CD14-positive monocyte (primary cell): Measurements from ENCODE around the gene KRTAP10-1. TPM values are rescaled to one million over a fixed set of nuclear protein-coding genes. Genes with fewer than 3 reads are reported as not detected.

ENCODE experiments used
- DNase-seq, 3 donors: peaks; one replicate each; pipeline ENCODE4 v3.0.0-alpha.2; 2011 to 2022
- H2AFZ ChIP-seq: 2 replicates; pipeline ENCODE4 v1.6.0; 2012; ENCODE audit warnings: mild to moderate bottlenecking, low read depth, low read length, inconsistent platforms; ENCODE audit not compliant: insufficient read depth, poor library complexity, severe bottlenecking
- H3K27ac ChIP-seq, 2 donors: 1 replicate in 1 of 2; 2 replicates in 1 of 2; pipeline ENCODE4 v1.5.1; 2012 to 2013; ENCODE audit warnings: low read length in 2 of 2, control low read depth in 1 of 2, inconsistent platforms in 1 of 2, low read depth in 1 of 2, mild to moderate bottlenecking in 1 of 2
- H3K27me3 ChIP-seq, 2 donors: one replicate each; pipeline versions ENCODE4 v1.6.0 to v1.6.1; 2011 to 2013; ENCODE audit warnings: low read length in 2 of 2; ENCODE audit not compliant: control insufficient read depth in 2 of 2, insufficient read depth in 2 of 2
- H3K36me3 ChIP-seq, 2 donors: replicated peaks in 1 of 2; 1 replicate in 1 of 2; 2 replicates in 1 of 2; pipeline versions ENCODE4 v1.5.1 to v1.6.1; 2012 to 2013; ENCODE audit warnings: low read length in 2 of 2, control low read depth in 1 of 2, inconsistent platforms in 1 of 2, mild to moderate bottlenecking in 1 of 2; ENCODE audit not compliant: insufficient read depth in 2 of 2, control insufficient read depth in 1 of 2
- H3K4me1 ChIP-seq, 2 donors: 1 replicate in 1 of 2; 2 replicates in 1 of 2; pipeline versions ENCODE4 v1.5.1 to v1.6.1; 2012 to 2013; ENCODE audit warnings: low read length in 2 of 2, control low read depth in 1 of 2, inconsistent platforms in 1 of 2, mild to moderate bottlenecking in 1 of 2, moderate library complexity in 1 of 2; ENCODE audit not compliant: insufficient read depth in 2 of 2, control insufficient read depth in 1 of 2
- H3K4me2 ChIP-seq: replicated peaks from 2 replicates; pipeline ENCODE3; 2012; ENCODE audit warnings: low read length, moderate library complexity, mild to moderate bottlenecking; ENCODE audit not compliant: poor library complexity, severe bottlenecking; ENCODE audit errors: extremely low read depth
- H3K4me3 ChIP-seq, 3 experiments: fragments of 200-600 bp in 1 of 3; sonication (generic) in 1 of 3; replicated peaks in 1 of 3; 1 replicate in 2 of 3; 2 replicates in 1 of 3; pipeline ENCODE4 v1.5.1; 2011 to 2013; ENCODE audit warnings: low read length in 3 of 3, mild to moderate bottlenecking in 3 of 3, control low read depth in 2 of 3, low read depth in 2 of 3, inconsistent platforms in 1 of 3, moderate library complexity in 1 of 3
- H3K79me2 ChIP-seq: 2 replicates; pipeline ENCODE4 v1.6.0; 2012; ENCODE audit warnings: mild to moderate bottlenecking, control low read depth, inconsistent platforms, low read length, moderate library complexity; ENCODE audit not compliant: insufficient read depth
- H3K9ac ChIP-seq: 2 replicates; pipeline ENCODE4 v1.6.0; 2017; ENCODE audit warnings: low read length, mild to moderate bottlenecking; ENCODE audit not compliant: insufficient read depth, poor library complexity, severe bottlenecking
- H3K9me3 ChIP-seq, 2 donors: replicated peaks in 1 of 2; 1 replicate in 1 of 2; 2 replicates in 1 of 2; pipeline versions ENCODE4 v1.5.1 to v1.6.1; 2012 to 2013; ENCODE audit warnings: low read length in 2 of 2, control low read depth in 1 of 2; ENCODE audit not compliant: control insufficient read depth in 1 of 2, insufficient read depth in 1 of 2
- H4K20me1 ChIP-seq: 2 replicates; pipeline ENCODE4 v1.6.0; 2012; ENCODE audit warnings: mild to moderate bottlenecking, low read length, control low read depth, moderate library complexity; ENCODE audit not compliant: insufficient read depth
- H3K27ac Mint-ChIP-seq, 7 donors: one replicate each; pipeline ENCODE4 v1.8.0; 2020; ENCODE audit warnings: mild to moderate bottlenecking in 7 of 7, mixed read lengths in 7 of 7, moderate library complexity in 6 of 7, inconsistent platforms in 2 of 7
- H3K27me3 Mint-ChIP-seq, 3 donors: one replicate each; pipeline ENCODE4 v1.8.0; 2021 to 2022; ENCODE audit warnings: low read depth in 3 of 3, mild to moderate bottlenecking in 3 of 3, mixed read lengths in 3 of 3, moderate library complexity in 3 of 3, inconsistent platforms in 1 of 3
- H3K36me3 Mint-ChIP-seq, 2 donors: one replicate each; pipeline ENCODE4 v1.8.0; 2020; ENCODE audit warnings: mixed read lengths in 2 of 2, inconsistent platforms in 1 of 2, mild to moderate bottlenecking in 1 of 2
- H3K4me1 Mint-ChIP-seq: one replicate; pipeline ENCODE4 v1.8.0; 2020; ENCODE audit warnings: mild to moderate bottlenecking, mixed read lengths
- H3K4me3 Mint-ChIP-seq, 2 donors: one replicate each; pipeline ENCODE4 v1.8.0; 2020; ENCODE audit warnings: mild to moderate bottlenecking in 2 of 2, mixed read lengths in 2 of 2, moderate library complexity in 1 of 2
- H3K9me3 Mint-ChIP-seq, 7 donors: one replicate each; pipeline ENCODE4 v1.8.0; 2020 to 2022; ENCODE audit warnings: mixed read lengths in 7 of 7, mild to moderate bottlenecking in 6 of 7, moderate library complexity in 6 of 7, inconsistent platforms in 2 of 7
- CTCF ChIP-seq: fragments of 200-600 bp; IDR thresholded peaks from one replicate; pipeline ENCODE4 v1.8.0; 2022; ENCODE audit warnings: antibody characterized with exemption, mild to moderate bottlenecking
- WGBS: methylation state at CpG from one replicate; pipeline ENCODE4 v1.1.5; 2013; ENCODE audit warnings: missing lambda C conversion rate; ENCODE audit not compliant: insufficient coverage; 5-methylcytosine and 5-hydroxymethylcytosine counted together
- intact Hi-C, 2 donors: fragments of 100-400 bp; cut with micrococcal nuclease; formaldehyde crosslinking; loops; one replicate each; pipeline versions ENCODE4 v1.15.0 to v1.15.1; 2023
- polyA plus RNA-seq, 3 donors: library from polyadenylated mRNA; depleted of rRNA in 1 of 3; unstranded in 2 of 3; stranded (reverse) in 1 of 3; fragments of 300-500 nt in 2 of 3; fragments of >200 nt in 1 of 3; fragmentation: Illumina TruSeq in 2 of 3; gene quantifications; 1 replicate in 2 of 3; 2 replicates in 1 of 3; pipeline ENCODE4 v1.2.3, GENCODE V29; 2012 to 2021

The KRTAP10-1 gene
- polyA plus RNA-seq, 3 donors, result not detected

- H3K27me3 Mint-ChIP-seq, result peaks cover 0 to 14% (median 5%) of the 10 kb centered on the region in 3 donors
These were observed 47.2 kb downstream of the KRTAP10-1 start for GRCh38 chr21:44492567-44493385.

GRCh38 chr21:44490816-44491215, 49.2 kb downstream of the KRTAP10-1 start:
- no peak overlapping the region for H2AFZ ChIP-seq
- Mint-ChIP-seq H3K9me3 (peaks cover 29 to 50% (median 40%) of the 10 kb centered on the region in 7 donors), H3K4me1 (no peaks in the 10 kb centered on the region), H3K36me3 (no peaks in the 10 kb centered on the region), H3K27me3 (peaks cover 2 to 9% (median 3%) of the 10 kb centered on the region in 3 donors), H3K27ac (no peak overlapping the region), H3K4me3 (no peak overlapping the region)
- H3K4me2 ChIP-seq, result no peak overlapping the region
- no peak overlapping the region for H3K27ac ChIP-seq
- intact Hi-C loops, result no loop called here
- H3K4me1 ChIP-seq, result no peaks in the 10 kb centered on the region
- H3K27me3 ChIP-seq, result no peaks in the 10 kb centered on the region
- H3K9me3 ChIP-seq, result peaks cover 35 to 45% of the 10 kb centered on the region in 2 donors
- H3K36me3 ChIP-seq, result no peaks in the 10 kb centered on the region
- H3K9ac ChIP-seq, result no peak overlapping the region
- H3K4me3 ChIP-seq, result no peak overlapping the region
- no peak for TF ChIP-seq CTCF
- DNase-seq, result no peak
- 86% methylated on average over 3 of the region's 9 CpGs for WGBS
- no peaks in the 10 kb centered on the region for H4K20me1 ChIP-seq
- H3K79me2 ChIP-seq, result no peaks in the 10 kb centered on the region

More at GRCh38 chr21:44492567-44493385, 47.2 kb downstream of the KRTAP10-1 start:
- no peaks in the 10 kb centered on the region for H3K27me3 ChIP-seq
- H3K9me3 ChIP-seq, result peaks cover 34 to 45% of the 10 kb centered on the region in 2 donors
- H3K4me1 ChIP-seq, result no peaks in the 10 kb centered on the region
- Mint-ChIP-seq H3K4me3 (no peak overlapping the region), H3K9me3 (peaks cover 26 to 49% (median 39%) of the 10 kb centered on the region in 7 donors), H3K27ac (peak overlapping the region in 2 of 7 donors; percentile 4 to 39), H3K36me3 (no peaks in the 10 kb centered on the region), H3K4me1 (peaks cover 5% of the 10 kb centered on the region)
- no peak for TF ChIP-seq CTCF
- no peaks in the 10 kb centered on the region for H3K79me2 ChIP-seq
- H3K4me3 ChIP-seq, result no peak overlapping the region
- WGBS, result 91% methylated on average over 9 of the region's 9 CpGs
- no peaks in the 10 kb centered on the region for H4K20me1 ChIP-seq
- intact Hi-C loops, result no loop called here
- no peak overlapping the region for H3K27ac ChIP-seq
- H3K9ac ChIP-seq, result no peak overlapping the region
- H2AFZ ChIP-seq, result no peak overlapping the region
- H3K36me3 ChIP-seq, result no peaks in the 10 kb centered on the region
- DNase-seq, result no peak
- H3K4me2 ChIP-seq, result no peak overlapping the region
